ENCODE measurements around the gene ISCU.

- TF ChIP-seq, protein P1, sequence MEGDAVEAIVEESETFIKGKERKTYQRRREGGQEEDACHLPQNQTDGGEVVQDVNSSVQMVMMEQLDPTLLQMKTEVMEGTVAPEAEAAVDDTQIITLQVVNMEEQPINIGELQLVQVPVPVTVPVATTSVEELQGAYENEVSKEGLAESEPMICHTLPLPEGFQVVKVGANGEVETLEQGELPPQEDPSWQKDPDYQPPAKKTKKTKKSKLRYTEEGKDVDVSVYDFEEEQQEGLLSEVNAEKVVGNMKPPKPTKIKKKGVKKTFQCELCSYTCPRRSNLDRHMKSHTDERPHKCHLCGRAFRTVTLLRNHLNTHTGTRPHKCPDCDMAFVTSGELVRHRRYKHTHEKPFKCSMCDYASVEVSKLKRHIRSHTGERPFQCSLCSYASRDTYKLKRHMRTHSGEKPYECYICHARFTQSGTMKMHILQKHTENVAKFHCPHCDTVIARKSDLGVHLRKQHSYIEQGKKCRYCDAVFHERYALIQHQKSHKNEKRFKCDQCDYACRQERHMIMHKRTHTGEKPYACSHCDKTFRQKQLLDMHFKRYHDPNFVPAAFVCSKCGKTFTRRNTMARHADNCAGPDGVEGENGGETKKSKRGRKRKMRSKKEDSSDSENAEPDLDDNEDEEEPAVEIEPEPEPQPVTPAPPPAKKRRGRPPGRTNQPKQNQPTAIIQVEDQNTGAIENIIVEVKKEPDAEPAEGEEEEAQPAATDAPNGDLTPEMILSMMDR (IDR thresholded peaks at IDR 0.05; ENCODE audit: insufficient read depth, low read length, poor library complexity, severe bottlenecking): no peak
- no peak for TF ChIP-seq EZH2phosphoT487 (conservative IDR thresholded peaks at IDR 0.05; ENCODE audit: low read length)
These were observed 27.4 kb downstream of the ISCU start for GRCh38 chr12:108589840-108590229.
